HT1080 (cell line): Measurements from ENCODE around the gene PAK4. TPM values are rescaled to one million over a fixed set of nuclear protein-coding genes. Genes with fewer than 3 reads are reported as not detected.
A peak's percentile ranks its signal among the peaks of the same experiment; 100 is the strongest.

Experiments
- DNase-seq: peaks from one replicate; pipeline ENCODE4 v3.0.0-alpha.2; 2015; ENCODE audit warnings: low read depth
- total RNA-seq: library from RNA; depleted of rRNA; stranded (reverse); fragments of >200 nt; shearing (Covaris generic); gene quantifications from 2 replicates; pipeline ENCODE4 v1.2.3, GENCODE V29; 2014

Gene PAK4
- total RNA-seq, 1 experiment from 2014 or later: 13.0 TPM

- no peak for DNase-seq
Observed at GRCh38 chr19:39179754-39180153, 54.2 kb downstream of the PAK4 start.

GRCh38 chr19:39180749-39181148, 55.2 kb downstream of the PAK4 start:
- DNase-seq: no peak

- no peak for DNase-seq
Observed at GRCh38 chr19:39181500-39182173, 56.1 kb downstream of the PAK4 start.

GRCh38 chr19:39182174-39182505, 56.6 kb downstream of the PAK4 start:
- no peak for DNase-seq

DNA sequence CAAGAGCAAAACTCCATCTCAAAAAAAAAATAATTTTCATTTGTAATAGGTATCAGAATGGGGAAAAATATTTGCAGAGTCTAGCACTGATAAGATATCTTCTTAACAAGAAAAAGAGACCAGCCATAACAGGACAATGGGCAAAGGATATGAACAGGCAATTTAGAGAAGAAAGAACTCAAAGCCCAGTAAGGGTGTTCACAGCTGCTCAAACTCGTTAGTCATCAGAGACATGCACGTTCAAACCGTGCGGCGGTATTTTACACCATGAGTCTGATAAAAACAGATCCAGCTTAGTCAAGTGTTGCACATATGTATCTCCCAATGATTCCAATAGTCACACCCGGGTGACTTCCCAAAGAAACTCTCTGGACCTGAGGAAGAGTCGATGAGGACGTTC, 57.5 kb downstream of the PAK4 start:
- no peak for DNase-seq

DNA sequence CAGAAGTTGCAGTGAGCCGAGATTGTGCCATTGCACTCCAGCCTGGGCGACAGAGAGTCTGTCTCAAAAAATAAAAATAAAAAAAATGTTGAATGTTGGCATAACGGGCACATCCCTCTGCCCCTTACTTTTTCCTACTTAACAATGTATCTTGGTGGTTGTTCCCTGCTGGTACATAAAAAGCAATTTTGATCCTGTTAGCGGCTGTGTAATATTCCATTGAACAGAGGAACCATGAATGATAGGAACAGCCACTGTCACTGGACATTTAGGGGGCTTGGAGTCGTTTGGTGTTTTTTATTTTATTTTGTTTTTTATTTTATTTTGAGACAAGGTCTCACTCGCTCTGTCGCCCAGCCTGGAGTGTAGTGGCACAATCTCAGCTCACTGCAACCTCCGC, 60.8 kb downstream of the PAK4 start:
- no peak for DNase-seq

GRCh38 chr19:39187552-39187943, 62.0 kb downstream of the PAK4 start:
- no peak for DNase-seq

- no peak for DNase-seq
Observed at GRCh38 chr19:39188960-39189359, 63.4 kb downstream of the PAK4 start.

DNA sequence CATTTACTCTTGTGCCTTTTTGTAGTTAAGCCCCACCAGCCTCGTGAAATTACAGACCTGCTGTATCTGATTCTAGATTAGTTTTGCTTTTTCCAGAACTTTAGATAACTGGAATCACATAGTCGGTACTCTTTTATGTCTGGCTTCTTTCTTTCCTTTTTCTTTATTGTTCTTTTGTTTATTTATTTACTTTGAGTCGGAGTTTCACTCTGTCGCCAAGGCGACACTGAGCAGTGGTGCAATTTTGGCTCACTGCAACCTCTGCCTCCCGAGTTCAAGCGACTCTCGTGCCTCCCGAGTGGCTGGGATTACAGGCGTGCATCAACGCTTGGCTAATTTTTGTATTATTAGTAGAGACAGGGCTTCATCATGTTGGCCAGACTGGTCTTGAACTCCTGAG, 65.2 kb downstream of the PAK4 start:
- DNase-seq: no peak

DNA sequence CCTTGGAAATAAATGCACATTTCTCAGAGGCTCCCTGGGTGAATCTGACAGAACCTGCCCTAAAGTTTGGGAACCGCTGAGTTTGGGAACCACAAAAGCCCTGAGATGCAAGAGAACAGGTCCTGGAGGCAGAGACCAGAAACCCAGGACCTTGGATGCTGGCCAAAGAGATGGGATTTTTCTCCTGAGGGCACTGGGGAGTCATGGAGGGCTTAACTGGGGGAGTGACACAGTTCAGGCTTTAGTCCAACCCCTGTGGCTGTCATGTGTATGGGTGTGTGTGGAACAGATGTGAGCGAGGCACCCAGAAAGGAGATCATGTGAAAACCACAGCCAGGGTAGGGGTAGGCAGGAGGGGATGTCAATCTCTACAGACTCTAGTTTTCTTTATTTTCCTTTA, 67.3 kb downstream of the PAK4 start:
- DNase-seq: no peak

- no peak for DNase-seq
Observed at GRCh38 chr19:39193803-39194202, 68.2 kb downstream of the PAK4 start.

DNA sequence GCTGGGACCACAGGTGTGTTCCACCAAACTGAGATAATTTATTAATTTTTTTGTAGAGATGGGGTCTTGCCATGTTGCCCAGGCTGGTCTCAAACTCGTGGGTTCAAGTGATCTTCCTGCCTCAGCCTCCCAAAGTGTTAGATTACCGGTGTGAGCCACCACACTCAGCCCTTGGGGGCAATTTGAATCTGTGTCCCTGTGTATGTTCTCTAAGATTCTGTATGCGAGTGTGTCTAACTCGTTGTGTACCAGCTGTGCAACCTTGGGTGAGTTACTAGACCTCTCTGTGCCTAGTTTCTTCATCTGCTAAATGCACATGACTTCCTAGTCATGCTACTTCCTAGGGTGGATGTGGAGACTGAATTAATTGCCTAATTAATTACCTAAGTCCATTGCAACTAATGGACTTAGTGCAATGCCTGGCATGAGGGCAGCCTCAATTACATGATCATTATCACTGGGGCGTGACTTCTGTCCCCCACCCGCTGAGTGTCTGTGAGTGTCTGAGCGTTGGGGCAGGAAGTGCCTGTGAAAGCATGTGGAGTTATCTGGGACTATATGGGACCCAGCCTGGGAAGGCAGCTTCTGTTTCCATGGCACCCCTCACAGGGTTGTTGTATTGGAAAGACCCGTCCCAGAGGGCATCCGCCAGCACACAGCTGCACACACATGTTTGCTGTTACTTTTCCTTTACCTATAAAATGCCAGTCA, 69.4 kb downstream of the PAK4 start:
- peak; percentile 20 for DNase-seq

DNA sequence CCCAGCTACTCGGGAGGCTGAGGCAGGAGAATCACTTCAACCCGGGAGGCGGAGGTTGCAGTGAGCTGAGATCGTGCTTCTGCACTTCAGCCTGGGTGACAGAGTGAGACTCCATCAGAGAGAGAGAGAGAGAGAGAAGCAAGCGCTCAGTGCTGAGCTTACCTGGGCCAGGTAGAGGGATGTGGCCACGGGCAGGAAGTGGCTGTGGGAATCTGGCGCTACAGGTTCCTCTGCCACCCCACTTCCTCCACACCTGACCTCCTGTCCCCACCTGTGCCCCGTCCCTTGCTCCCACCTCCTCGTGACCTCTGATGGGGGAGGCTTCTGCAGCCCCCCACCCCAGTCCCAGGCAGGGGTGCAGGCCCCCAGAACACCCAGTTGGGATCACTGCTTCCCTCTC, 70.2 kb downstream of the PAK4 start:
- DNase-seq: no peak

- no peak for DNase-seq
Observed at GRCh38 chr19:39196320-39196719, 70.7 kb downstream of the PAK4 start.

GRCh38 chr19:39196860-39197562, 71.4 kb downstream of the PAK4 start, which contains the start of gene NCCRP1:
Gene NCCRP1 (plus strand): TSS chr19:39196964. CDS start chr19:39196983, 19 bp downstream.
- no peak for DNase-seq

DNA sequence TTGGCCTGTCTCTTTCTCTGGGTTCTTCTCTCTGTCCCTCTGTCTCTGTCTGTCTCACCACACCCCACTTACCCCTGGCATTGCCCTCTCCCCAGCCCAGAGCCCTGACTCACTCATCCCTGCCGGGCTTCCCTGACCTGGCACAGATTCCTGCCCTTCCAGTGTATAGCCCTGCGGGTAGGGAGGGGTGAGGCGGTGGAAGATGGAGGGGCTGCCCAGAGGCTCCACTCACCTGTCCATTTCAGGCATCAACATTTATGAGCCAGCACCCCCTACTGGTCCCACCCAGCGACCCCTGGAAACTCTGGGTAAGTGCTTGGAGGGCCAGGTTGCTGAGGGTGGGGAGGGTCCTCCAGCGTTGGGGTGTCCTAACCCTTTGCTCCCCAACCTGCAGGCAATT, 72.2 kb downstream of the PAK4 start:
- DNase-seq: no peak

DNA sequence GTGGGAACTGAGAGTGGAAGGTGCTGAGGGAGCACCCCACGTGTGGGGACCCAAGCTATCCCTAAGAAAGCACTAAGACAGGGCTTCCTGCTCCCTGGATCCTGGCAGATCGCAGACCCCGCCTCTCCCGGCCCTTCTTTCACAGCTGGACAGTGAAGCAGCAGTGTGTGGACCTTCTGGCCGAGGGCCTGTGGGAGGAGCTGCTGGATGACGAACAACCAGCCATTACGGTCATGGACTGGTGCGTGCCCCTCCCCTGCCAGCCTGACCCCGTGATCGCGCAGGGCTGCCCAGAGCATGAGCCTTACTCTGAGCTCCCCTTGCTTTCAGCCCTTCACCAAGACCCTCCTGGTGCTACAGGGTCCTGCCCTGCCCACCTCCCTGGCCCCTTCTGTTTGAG, 73.4 kb downstream of the PAK4 start:
- DNase-seq: peak; percentile 42

DNA sequence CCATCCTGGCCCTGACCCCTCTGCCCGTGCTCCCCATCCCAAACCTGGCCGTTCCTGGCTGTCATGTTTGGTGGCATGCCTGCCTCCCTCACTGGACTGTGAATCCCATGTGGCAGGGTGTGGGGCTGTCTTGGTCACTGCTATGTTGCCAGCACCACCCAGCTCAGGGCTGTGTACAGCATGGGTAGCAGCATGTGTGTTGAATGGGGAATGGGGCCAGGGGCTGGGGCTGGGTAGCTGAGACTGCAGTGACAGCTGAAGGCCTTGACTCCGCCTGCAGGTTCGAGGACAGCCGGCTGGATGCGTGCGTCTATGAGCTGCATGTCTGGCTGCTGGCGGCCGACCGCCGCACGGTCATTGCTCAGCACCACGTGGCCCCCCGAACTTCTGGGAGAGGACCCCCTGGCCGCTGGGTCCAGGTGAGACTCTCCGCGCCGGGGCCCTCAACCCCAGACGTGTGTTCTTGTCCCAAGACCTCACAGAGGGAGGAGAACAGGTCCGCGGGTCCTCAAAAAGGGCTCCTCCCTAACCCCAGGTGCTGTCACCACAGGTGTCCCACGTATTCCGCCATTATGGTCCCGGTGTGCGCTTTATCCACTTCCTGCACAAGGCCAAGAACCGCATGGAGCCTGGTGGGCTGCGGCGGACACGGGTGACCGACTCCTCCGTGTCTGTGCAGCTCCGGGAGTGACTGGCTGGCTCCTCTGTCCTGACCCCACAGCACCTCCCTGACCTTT, 74.6 kb downstream of the PAK4 start:
- DNase-seq: no peak

DNA sequence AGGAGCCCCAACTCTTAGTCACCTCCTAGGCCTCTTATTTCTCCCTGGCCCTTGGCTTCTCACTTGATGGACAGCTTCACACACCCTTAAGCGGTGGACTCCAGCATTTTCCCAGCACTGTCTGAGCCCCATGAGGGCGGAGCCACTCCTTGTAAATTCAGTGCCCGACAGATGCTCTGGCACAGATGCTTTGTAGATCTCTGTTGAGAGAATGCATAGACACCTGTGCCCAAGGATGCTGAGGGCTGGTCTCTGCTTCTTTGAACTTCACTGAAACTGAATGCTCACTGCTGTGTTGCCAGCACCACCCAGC, 75.2 kb downstream of the PAK4 start:
- DNase-seq: no peak

DNA sequence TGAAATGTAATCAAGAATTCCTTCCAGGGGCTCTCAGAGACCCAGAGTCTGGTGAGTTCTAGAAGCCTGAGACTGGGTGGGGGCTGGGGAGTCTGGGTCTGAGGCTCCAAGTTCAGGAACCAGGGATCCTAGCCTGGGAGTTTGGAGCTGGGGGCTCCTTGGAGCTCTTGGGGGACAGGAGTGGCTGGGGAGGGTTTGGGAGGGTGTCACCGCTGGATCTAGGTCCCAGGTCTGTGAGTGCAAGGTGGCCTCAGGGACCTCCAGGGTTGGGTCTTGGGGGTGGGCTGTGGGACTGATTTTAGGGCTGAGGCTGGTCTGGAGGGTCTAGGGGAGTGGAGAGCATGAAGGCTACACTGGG, 77.4 kb downstream of the PAK4 start:
- DNase-seq: no peak

GRCh38 chr19:39203372-39204341, 78.1 kb downstream of the PAK4 start, which contains the start of gene SYCN:
Gene SYCN (minus strand): TSS chr19:39204263. CDS start chr19:39204254, 9 bp downstream.
- no peak for DNase-seq
